GM18505 (cell line): ENCODE measurements around the gene TNFAIP8.

Source experiments
- ATAC-seq: cut with Tn5 transposase; IDR thresholded peaks from one replicate; pipeline ENCODE4 v1.9.1; 2021; ENCODE audit not compliant: unreplicated experiment
- POLR2A ChIP-seq: IDR thresholded peaks from 4 replicates; pipeline ENCODE4 v1.6.1; 2011; ENCODE audit warnings: borderline replicate concordance; ENCODE audit not compliant: insufficient read depth, insufficient read length; ENCODE audit errors: extremely low read depth

The TNFAIP8 gene

DNA sequence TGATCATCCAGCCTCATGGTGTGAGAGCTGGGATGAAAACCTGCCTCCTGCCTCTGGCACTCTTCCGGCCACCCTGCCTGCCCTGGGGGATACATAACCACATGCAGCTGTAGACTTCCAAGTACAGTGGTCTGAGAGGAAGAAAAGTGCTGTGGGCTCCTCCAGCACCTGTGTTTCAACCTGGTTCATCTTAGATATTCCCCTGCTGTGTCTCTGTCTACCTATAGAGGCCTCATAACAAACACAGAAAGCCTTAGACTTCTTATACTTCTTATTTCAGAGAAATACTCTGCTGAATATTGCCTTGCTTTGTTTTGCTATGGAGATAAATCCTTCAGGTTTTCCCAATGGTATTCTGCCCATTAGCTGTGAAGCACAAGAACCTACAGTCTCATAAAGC lies 19.6 kb upstream of the TNFAIP8 start:
- peak; percentile 20 for TF ChIP-seq POLR2A
- no peak for ATAC-seq

DNA sequence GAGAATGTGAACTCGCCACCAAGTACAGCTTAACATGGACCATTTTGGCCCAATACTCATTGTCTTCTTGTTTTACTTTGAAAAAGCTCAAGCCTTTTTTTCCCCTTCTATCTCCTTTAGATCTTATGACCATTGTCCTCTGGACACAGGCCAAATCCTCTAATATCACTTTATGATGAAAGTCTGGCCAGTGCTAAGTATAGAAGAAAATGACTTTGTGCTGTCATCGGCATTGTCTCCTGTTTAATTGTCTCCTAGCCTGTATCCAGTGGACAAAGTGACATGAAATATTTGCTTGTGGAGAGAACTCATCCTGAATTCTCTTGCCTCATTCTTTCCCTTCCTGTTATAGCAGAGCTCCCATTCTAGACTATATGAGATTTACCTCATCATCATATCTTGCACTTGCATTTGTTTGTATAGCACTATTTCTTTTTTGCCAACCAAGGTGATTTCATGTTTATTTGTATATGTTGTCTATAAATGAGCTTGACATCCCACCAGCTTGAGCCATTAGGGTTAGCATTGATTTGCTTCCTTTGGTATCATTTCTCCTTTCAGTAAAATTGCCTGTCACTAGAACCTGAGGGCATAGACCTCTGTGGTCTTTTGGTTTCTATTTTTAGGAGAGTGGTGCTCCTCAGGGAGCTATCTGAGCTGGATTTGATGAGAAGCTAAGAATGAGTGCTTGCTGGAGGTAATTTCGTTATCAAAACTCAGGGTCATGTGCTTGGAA lies 18.8 kb upstream of the TNFAIP8 start:
- TF ChIP-seq POLR2A, result no peak
- ATAC-seq, result no peak

DNA sequence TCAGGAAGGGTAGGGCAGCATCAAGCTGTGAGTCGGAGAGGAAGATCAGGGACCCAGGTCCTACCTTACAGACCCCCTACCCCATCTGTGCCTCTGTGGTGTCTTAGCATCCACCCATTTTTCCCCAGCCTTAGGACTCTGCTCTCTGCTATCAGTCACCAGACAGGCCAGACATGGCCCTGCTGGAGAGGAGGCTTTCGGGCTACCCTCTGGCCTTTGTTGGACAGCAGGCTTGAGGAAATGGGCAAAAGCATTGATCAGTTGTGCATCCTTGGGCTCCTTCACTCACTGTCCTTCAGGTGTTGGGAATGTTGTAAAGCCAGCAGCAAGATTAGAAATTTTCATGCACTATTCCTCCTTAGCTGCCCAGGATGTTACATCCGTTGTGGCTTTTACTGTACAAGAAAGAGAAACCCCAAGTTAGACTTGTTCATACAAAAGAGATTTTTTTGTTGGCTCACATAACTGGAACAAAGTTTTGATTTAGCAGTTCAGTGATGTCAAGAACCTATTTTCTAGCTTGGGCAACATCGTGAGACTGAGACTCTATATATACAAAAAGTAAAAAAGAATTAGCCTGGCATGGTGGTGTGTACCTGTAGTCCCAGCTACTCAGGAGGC lies 17.4 kb upstream of the TNFAIP8 start:
- no peak for ATAC-seq
- no peak for TF ChIP-seq POLR2A

DNA sequence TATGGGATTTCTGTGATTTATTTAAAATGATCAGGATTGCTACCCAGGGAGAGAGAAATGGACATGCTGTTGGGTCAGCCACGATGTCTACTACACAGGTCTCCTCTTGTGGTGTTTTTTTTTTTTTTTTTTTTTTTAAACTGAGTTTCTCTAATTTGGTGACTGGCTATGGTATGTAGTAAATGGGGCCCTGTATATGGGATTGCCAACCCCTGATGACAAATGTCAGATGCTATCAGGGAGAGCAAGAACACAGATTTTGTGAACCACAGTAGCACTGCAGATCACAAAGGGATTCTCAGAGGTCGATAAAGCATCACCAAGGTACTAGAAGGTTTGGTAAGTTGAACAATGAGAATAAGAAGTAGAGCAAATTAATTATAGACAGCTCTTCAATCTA lies 16.5 kb upstream of the TNFAIP8 start:
- no peak for ATAC-seq
- TF ChIP-seq POLR2A, result no peak

DNA sequence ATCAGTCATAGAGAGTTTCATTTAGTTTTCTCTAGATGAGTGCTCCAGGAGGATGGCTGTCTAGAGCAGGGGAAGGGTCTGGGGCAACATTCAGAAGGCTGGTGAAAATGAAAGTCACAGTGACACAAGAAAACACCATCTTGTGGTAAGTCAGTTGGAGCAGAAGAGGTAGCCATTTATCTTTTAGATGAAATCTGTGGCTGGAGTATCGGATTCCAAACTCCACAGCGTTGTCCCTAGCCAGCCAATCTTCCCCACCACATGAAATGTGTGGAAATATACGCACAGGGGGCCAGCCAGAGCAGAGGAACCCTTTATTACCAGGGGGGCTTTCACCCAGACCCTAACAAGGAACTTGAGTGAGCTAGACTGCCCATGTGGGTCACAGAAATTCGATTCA lies 15.9 kb upstream of the TNFAIP8 start:
- no peak for ATAC-seq
- no peak for TF ChIP-seq POLR2A

DNA sequence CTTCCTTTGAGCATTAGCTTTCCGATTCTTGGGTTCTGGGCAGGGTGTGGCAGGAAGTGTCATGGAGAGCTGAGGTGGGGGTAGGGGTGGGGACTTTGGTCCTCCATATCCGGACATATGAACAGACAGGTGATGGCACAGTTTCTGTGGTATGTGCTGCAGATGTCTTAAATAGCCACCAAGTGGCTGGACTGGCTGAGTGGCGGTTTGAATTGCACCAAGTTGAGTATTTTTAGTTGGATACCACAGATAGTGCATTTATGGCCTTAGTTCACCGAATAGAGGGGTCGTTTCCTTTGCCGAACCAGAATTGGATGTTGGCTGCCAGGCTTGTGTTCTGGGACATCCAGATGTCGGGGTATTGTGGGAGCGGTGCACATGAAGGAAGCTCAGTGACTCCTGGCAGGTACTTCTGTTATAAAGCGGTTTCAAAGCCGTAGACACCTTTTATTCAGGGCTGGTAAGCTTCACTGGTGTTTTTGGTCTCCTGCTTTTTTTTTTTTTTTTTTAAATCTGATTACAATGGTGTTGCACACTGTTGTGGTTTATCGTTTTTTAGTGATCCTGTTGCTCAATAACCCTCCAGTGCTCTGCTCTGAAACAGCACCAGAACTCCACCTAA lies 15.1 kb upstream of the TNFAIP8 start:
- TF ChIP-seq POLR2A, result peak; percentile 47
- peak; percentile 64 for ATAC-seq

DNA sequence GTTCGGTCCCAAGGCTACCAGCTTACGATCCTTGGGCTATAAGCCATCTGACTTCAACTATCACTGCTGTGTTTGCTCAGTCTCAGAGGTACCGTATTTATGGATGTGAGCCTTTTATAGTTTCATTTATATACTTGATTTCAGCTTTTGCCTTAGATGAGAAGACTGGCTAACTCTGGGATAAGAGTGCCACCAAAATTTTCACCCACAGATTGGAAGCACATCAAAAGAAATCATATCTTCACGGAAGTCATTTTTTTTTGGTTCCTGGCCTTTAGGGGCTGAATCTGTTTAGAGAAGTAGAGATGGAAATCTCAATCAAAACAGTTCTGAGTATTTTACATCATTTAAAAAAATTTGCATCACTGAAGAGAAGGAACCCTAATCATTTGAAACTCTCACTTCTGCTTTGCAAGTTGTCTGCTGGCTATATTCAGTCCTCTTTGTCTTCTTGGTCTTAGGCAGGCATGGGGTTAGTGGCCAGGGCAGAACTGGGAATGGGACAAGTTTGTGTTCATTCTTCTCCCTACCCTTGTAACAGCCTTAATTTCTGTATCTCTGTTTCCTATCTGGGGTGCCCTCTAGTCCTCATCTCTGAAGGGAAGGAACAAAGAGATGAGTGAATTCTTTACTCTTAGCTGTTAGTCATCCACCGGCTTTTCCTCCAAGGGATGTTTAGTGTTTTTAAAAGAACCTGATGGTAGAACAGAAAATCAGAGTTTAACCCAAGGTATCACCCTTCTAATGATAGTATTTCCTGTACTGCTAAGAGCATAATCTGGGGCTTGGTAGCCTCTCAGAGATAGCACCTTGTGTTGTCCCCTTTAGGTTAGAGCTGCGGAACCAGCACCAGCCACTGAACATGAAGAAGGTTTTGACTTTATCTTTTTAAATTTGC lies 14.1 kb upstream of the TNFAIP8 start:
- TF ChIP-seq POLR2A, result peak; percentile 67
- peak; percentile 46 for ATAC-seq

DNA sequence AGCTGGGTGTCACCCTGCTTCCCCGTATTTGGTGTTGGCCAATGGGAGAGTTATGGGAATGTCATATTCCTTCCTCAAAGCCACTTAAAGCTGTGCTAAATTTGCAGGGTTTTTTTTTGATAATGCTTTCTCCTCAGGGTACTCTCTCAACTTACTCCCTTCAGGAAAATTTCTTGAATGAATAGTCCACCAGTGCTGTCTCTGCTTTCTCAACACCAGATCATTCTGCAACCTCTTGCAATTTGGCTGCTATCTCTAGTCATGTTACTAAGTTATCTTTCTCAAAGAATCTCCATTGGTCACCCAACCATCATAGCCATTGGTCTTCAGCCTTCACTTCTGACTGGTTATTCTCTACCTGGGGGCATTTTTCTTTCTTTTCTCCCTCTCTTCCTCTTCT lies 13.4 kb upstream of the TNFAIP8 start:
- TF ChIP-seq POLR2A, result no peak
- ATAC-seq, result no peak

DNA sequence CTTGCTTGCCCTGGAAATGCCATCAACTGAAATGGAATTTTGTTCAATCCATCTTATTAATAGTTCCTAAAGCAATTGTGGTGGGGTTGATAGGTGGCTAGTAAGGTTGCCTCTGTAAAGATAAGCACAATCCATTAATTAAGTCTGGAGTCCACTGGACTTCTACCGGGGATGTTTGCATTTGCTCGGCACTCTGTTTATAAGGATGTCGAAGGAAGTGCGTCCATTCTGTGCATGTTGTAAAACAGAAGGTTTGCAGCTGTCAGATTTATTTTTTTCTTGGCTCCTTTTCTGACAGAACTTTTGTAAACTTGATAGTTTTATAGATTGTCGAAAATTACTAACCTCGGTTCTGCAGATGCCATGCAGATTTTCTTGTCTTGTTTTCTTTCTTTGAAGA lies 12.8 kb upstream of the TNFAIP8 start:
- no peak for TF ChIP-seq POLR2A
- no peak for ATAC-seq

DNA sequence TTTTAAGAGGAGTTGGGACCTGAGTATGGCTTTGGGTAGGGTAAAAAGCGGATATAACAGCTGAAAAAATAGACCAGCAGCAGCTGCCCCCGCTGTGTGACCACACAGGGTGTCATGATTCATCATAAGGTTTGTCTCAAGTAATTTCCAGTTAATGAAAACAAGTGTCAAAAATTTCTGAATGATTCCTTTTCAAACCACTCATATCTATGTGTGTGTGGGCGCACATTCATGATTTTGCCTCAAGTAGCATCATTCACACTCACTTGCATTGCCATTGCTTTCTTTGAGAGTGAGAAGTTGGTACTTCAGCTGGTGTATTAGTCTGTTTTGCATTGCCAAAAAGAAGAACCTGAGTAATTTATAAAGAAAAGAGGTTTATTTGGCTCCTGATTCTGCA lies 12.1 kb upstream of the TNFAIP8 start:
- no peak for ATAC-seq
- TF ChIP-seq POLR2A, result no peak

DNA sequence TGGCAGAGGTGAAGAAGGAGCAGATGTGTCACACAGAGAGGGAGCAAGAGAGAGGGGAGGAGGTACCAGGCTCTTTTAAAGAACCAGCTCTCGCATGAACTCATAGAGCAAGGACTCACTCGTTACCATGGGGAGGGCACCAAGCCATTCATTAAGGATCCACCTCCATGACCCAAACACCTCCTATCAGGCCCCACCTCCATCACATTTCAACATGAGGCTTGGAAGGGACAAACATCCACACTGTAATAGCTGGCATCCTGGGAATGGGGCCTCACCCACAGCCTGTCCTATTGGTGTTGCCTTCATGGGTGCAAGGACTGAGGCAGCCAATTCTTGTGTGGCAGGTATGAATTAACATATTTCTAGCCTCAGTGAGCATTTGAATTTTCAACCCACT lies 11.6 kb upstream of the TNFAIP8 start:
- ATAC-seq, result no peak
- no peak for TF ChIP-seq POLR2A

DNA sequence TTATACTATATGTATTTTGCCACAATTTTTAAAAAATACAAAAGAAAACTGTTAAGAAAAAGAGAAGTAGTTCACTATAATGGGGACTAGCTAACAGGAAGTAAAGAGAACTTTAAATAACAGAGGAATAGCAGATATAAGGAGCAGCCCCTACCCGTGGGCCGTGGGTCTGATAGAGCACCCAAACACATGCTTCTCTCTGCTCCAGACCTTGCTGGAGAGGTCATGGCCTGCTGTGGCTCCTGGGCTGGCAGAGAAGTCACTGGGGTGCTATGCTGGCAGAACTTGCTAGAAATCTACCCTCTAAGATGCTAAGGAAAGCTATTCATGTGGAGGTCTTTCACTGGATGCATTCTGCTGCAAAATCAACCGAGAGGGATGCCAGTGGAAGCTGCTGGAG lies 10.0 kb upstream of the TNFAIP8 start:
- TF ChIP-seq POLR2A, result no peak
- ATAC-seq, result no peak

DNA sequence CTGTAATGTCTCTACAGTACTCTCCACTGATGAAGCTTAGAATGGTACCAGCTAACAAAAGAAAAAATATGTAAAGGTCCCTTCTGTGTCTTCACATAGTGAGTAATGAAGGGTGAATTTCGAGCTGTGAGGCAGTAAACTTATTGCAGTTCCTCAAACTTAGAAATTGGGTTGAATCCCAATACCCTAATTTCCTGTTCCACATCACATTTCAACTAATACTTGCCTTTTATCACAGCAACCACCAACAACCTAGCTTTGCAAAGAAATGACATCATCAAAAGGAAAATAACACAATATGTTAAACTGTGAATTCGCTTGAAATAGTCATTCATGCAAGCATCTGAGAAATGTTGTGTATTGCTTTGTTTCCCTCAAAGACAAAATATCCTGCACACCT lies 9.4 kb upstream of the TNFAIP8 start:
- ATAC-seq, result no peak
- TF ChIP-seq POLR2A, result no peak
